DND-41 (cell line): ENCODE measurements around the gene SLC24A3.

Experiments
- CTCF ChIP-seq: IDR thresholded peaks from 2 replicates; pipeline ENCODE4 v1.5.1; 2012; ENCODE audit warnings: borderline replicate concordance, low read length, moderate library complexity, mild to moderate bottlenecking; ENCODE audit not compliant: poor library complexity, severe bottlenecking; ENCODE audit errors: extremely low read depth
- EZH2 ChIP-seq: IDR thresholded peaks from 3 replicates; pipeline ENCODE4 v1.6.1; 2012; ENCODE audit warnings: borderline replicate concordance, low read depth, mild to moderate bottlenecking, moderate library complexity, low read length, inconsistent platforms; ENCODE audit not compliant: severe bottlenecking

DNA sequence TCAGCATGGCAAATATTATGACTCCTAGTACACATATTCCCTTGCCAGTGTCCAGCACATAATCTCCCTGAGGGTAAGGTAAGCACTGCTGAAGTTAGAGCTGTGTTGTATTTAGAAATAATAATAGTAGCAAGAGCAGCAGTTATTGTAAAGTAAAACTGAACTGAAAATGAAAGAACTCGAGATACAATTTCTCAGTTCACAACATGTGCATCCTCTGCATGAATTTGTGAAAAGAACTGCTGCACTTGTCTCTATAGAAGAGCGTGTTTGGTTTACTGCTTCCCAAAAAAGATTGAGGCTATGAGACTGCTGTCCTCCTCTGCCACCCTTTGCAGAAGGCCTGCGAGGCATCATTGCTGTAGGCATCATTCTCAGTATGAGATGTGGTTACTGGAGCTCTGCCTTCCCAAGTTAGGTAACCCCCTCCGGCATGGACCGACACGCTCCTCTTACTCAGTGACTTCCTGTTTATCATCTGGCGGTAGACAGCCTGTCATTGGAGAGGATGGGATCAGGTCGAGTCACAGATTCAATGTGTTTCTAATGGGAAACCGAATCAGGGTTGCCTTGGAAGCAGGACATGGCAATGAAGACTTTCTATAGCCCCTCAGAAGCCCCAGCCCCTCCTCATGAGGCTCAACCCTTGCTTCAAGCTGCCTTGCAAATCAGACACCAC is 48.1 kb downstream of the SLC24A3 start:
- TF ChIP-seq CTCF (no peak), EZH2 (no peak)
